MM.1S (cell line): ENCODE data around the gene MCOLN2.

Source experiments
- DNase-seq: peaks from one replicate; pipeline ENCODE4 v3.0.0-alpha.2; 2015
- H2AFZ ChIP-seq: fragments of 300-600 bp; sonication (generic); 2 replicates; pipeline ENCODE4 v1.6.0; 2016; ENCODE audit warnings: antibody characterized with exemption, low read length
- H3F3A ChIP-seq: fragments of 300-600 bp; sonication (generic); 2 replicates; pipeline ENCODE4 v1.6.1; 2016; ENCODE audit warnings: mild to moderate bottlenecking, antibody characterized with exemption, low read length, moderate library complexity, mixed read lengths; ENCODE audit not compliant: insufficient read depth
- H3K27ac ChIP-seq: fragments of 300-600 bp; sonication (generic); 2 replicates; pipeline ENCODE4 v1.5.1; 2016; ENCODE audit warnings: mild to moderate bottlenecking, low read length
- H3K27me3 ChIP-seq: fragments of 300-600 bp; sonication (generic); replicated peaks from 2 replicates; pipeline ENCODE4 v1.6.0; 2016; ENCODE audit warnings: low read length; ENCODE audit not compliant: insufficient read depth
- H3K36me3 ChIP-seq: fragments of 300-600 bp; sonication (generic); replicated peaks from 2 replicates; pipeline ENCODE4 v1.6.1; 2016; ENCODE audit warnings: mild to moderate bottlenecking, low read length, mixed read lengths; ENCODE audit not compliant: insufficient read depth
- H3K4me1 ChIP-seq: fragments of 300-600 bp; sonication (generic); 2 replicates; pipeline ENCODE4 v1.6.1; 2016; ENCODE audit warnings: low read length, mixed read lengths
- H3K4me2 ChIP-seq: fragments of 300-600 bp; sonication (generic); 2 replicates; pipeline ENCODE4 v1.6.0; 2016; ENCODE audit warnings: low read depth, low read length
- H3K4me3 ChIP-seq: fragments of 300-600 bp; sonication (generic); 2 replicates; pipeline ENCODE4 v1.5.1; 2016; ENCODE audit warnings: low read length, mixed read lengths
- H3K79me2 ChIP-seq: fragments of 300-600 bp; sonication (generic); 2 replicates; pipeline ENCODE4 v1.6.1; 2016; ENCODE audit warnings: mixed run types, low read length, mixed read lengths
- H3K9ac ChIP-seq: fragments of 300-600 bp; sonication (generic); 2 replicates; pipeline ENCODE4 v1.6.1; 2016; ENCODE audit warnings: low read length, mixed read lengths
- H3K9me2 ChIP-seq: fragments of 300-600 bp; sonication (generic); replicated peaks from 2 replicates; pipeline ENCODE4 v1.6.1; 2016; ENCODE audit warnings: mild to moderate bottlenecking, low read length, mixed read lengths; ENCODE audit not compliant: insufficient read depth
- H3K9me3 ChIP-seq: fragments of 300-600 bp; sonication (generic); replicated peaks from 2 replicates; pipeline ENCODE4 v1.6.1; 2016; ENCODE audit warnings: mild to moderate bottlenecking, low read length, mixed read lengths; ENCODE audit not compliant: insufficient read depth
- H4K20me1 ChIP-seq: fragments of 300-600 bp; sonication (generic); 2 replicates; pipeline ENCODE4 v1.6.1; 2016; ENCODE audit warnings: mild to moderate bottlenecking, low read length, moderate library complexity, mixed read lengths; ENCODE audit not compliant: insufficient read depth
- EZH2 ChIP-seq: fragments of 300-600 bp; sonication (generic); optimal IDR thresholded peaks from 2 replicates; pipeline ENCODE3; 2017; ENCODE audit warnings: low read depth, mild to moderate bottlenecking, antibody characterized with exemption, low read length, mixed read lengths
- EZH2phosphoT487 ChIP-seq: fragments of 300-600 bp; sonication (generic); IDR thresholded peaks from 2 replicates; pipeline ENCODE4 v1.6.1; 2018; ENCODE audit warnings: antibody characterized with exemption, low read length
- TF ChIP-seq, protein P1 (sequence below): fragments of 300-600 bp; sonication (generic); IDR thresholded peaks from 2 replicates; pipeline ENCODE4 v1.5.1; 2016; ENCODE audit warnings: antibody characterized with exemption, low read length, mixed read lengths

The MCOLN2 gene

GRCh38 chr1:85027242-85027983 lies 30.5 kb upstream of the MCOLN2 start:
- H3K27me3 ChIP-seq = no peaks in the 10 kb centered on the region
- no peak overlapping the region for H2AFZ ChIP-seq
- H3K9ac ChIP-seq = no peak overlapping the region
- TF ChIP-seq, protein P1, sequence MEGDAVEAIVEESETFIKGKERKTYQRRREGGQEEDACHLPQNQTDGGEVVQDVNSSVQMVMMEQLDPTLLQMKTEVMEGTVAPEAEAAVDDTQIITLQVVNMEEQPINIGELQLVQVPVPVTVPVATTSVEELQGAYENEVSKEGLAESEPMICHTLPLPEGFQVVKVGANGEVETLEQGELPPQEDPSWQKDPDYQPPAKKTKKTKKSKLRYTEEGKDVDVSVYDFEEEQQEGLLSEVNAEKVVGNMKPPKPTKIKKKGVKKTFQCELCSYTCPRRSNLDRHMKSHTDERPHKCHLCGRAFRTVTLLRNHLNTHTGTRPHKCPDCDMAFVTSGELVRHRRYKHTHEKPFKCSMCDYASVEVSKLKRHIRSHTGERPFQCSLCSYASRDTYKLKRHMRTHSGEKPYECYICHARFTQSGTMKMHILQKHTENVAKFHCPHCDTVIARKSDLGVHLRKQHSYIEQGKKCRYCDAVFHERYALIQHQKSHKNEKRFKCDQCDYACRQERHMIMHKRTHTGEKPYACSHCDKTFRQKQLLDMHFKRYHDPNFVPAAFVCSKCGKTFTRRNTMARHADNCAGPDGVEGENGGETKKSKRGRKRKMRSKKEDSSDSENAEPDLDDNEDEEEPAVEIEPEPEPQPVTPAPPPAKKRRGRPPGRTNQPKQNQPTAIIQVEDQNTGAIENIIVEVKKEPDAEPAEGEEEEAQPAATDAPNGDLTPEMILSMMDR = no peak
- TF ChIP-seq EZH2 = no peak
- TF ChIP-seq EZH2phosphoT487 = no peak
- no peaks in the 10 kb centered on the region for H3K79me2 ChIP-seq
- H3K9me2 ChIP-seq = no peaks in the 10 kb centered on the region
- no peak overlapping the region for H3K4me3 ChIP-seq
- no peaks in the 10 kb centered on the region for H3F3A ChIP-seq
- H3K4me2 ChIP-seq = no peak overlapping the region
- no peaks in the 10 kb centered on the region for H4K20me1 ChIP-seq
- no peak for DNase-seq
- H3K36me3 ChIP-seq = no peaks in the 10 kb centered on the region
- no peak overlapping the region for H3K27ac ChIP-seq
- H3K9me3 ChIP-seq = no peaks in the 10 kb centered on the region
- H3K4me1 ChIP-seq = no peaks in the 10 kb centered on the region

- H3K36me3 ChIP-seq = no peaks in the 10 kb centered on the region
- no peak overlapping the region for H3K4me2 ChIP-seq
- TF ChIP-seq, protein P1 = no peak
- no peak for TF ChIP-seq EZH2phosphoT487
- TF ChIP-seq EZH2 = no peak
- no peak overlapping the region for H3K9ac ChIP-seq
- H3K9me2 ChIP-seq = no peaks in the 10 kb centered on the region
- H3K4me1 ChIP-seq = no peaks in the 10 kb centered on the region
- no peak overlapping the region for H3K4me3 ChIP-seq
- no peaks in the 10 kb centered on the region for H3F3A ChIP-seq
- no peak for DNase-seq
- H3K27me3 ChIP-seq = no peaks in the 10 kb centered on the region
- H3K27ac ChIP-seq = no peak overlapping the region
- H2AFZ ChIP-seq = no peak overlapping the region
- no peaks in the 10 kb centered on the region for H3K9me3 ChIP-seq
- no peaks in the 10 kb centered on the region for H4K20me1 ChIP-seq
- H3K79me2 ChIP-seq = no peaks in the 10 kb centered on the region
Measured at GRCh38 chr1:85025940-85026339, 29.0 kb upstream of the MCOLN2 start.

DNA sequence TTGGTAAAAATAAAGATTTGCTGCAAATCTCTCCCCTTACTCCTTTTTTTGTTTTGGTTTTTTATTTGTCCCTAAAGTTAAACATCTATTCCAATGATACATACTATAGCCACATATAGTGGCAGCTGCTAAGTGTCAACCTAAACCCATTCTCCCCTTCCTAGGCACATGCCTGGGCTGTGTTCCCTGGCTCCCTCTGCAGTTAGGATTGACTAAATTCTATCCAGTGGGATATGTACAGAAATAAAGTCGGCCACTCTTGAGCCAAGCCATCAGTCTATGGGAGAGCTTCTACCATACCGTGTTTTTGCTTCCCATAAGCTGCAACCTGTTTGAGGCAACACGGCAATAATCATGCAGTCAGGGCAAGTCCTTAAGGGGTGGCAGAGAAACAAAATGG lies 27.8 kb upstream of the MCOLN2 start:
- H3K9me2 ChIP-seq = no peaks in the 10 kb centered on the region
- H3K9ac ChIP-seq = no peak overlapping the region
- H3K79me2 ChIP-seq = no peaks in the 10 kb centered on the region
- no peak overlapping the region for H3K4me2 ChIP-seq
- no peaks in the 10 kb centered on the region for H3K9me3 ChIP-seq
- H4K20me1 ChIP-seq = no peaks in the 10 kb centered on the region
- H3K36me3 ChIP-seq = no peaks in the 10 kb centered on the region
- H3K27ac ChIP-seq = no peak overlapping the region
- no peaks in the 10 kb centered on the region for H3K4me1 ChIP-seq
- no peak overlapping the region for H3K4me3 ChIP-seq
- no peak for DNase-seq
- no peak overlapping the region for H2AFZ ChIP-seq
- no peaks in the 10 kb centered on the region for H3K27me3 ChIP-seq
- no peaks in the 10 kb centered on the region for H3F3A ChIP-seq
- no peak for TF ChIP-seq EZH2
- TF ChIP-seq, protein P1 = no peak
- no peak for TF ChIP-seq EZH2phosphoT487
